B cell (primary cell): ENCODE measurements around the gene TCF12. TPM values are rescaled to one million over a fixed set of nuclear protein-coding genes. Genes with fewer than 3 reads are reported as not detected.

Experiments used
- ATAC-seq: fragments of 200-7000 bp; cut with Tn5 transposase; one replicate; pipeline ENCODE4 v1.10.0; 2021; ENCODE audit warnings: low read depth, mild to moderate bottlenecking, moderate number of reproducible peaks, moderate library complexity
- CTCF ChIA-PET: fragments of 350-600 bp; sonication (Branson Sonifier 250); formaldehyde crosslinking; loops from one replicate; lab custom pipeline; 2021; ENCODE audit warnings: antibody characterized with exemption, inconsistent platforms; lab: Charles Lee
- POLR2A ChIA-PET: fragments of 350-600 bp; sonication (Branson Sonifier 250); formaldehyde crosslinking; loops from one replicate; lab custom pipeline; 2021; ENCODE audit warnings: antibody characterized with exemption; lab: Charles Lee
- DNase-seq: peaks from one replicate; pipeline ENCODE4 v3.0.0; 2013
- H2AFZ ChIP-seq: 2 replicates; pipeline ENCODE4 v1.6.1; 2012; ENCODE audit warnings: mild to moderate bottlenecking, low read depth, low read length; ENCODE audit not compliant: insufficient read depth, poor library complexity, severe bottlenecking
- H3K27ac ChIP-seq, 2 donors: 1 replicate in 1 of 2; 2 replicates in 1 of 2; pipeline ENCODE4 v1.5.1; 2012 to 2013; ENCODE audit warnings: low read length in 2 of 2, mild to moderate bottlenecking in 2 of 2, moderate library complexity in 1 of 2
- H3K27me3 ChIP-seq, 4 experiments: fragments of 200-600 bp in 1 of 4; sonication (generic) in 1 of 4; replicated peaks in 1 of 4; 1 replicate in 2 of 4; 2 replicates in 2 of 4; pipeline versions ENCODE4 v1.6.1 to v1.7.0; 2013 to 2016; ENCODE audit warnings: low read length in 3 of 4, mild to moderate bottlenecking in 2 of 4, mixed read lengths in 1 of 4, moderate library complexity in 1 of 4; ENCODE audit not compliant: insufficient read depth in 4 of 4, control insufficient read depth in 3 of 4; ENCODE audit errors: control extremely low read depth in 1 of 4
- H3K36me3 ChIP-seq, 2 experiments: replicated peaks in 1 of 2; 1 replicate in 1 of 2; 2 replicates in 1 of 2; pipeline versions ENCODE4 v1.6.1 to v1.7.1; 2013; ENCODE audit warnings: low read length in 1 of 2; ENCODE audit not compliant: insufficient read depth in 2 of 2, control insufficient read depth in 1 of 2; ENCODE audit errors: control extremely low read depth in 1 of 2, extremely low read depth in 1 of 2
- H3K4me1 ChIP-seq, 2 donors: fragments of 200-600 bp in 1 of 2; sonication (generic) in 1 of 2; 1 replicate in 1 of 2; 2 replicates in 1 of 2; pipeline versions ENCODE4 v1.5.1 to v1.6.1; 2013 to 2017; ENCODE audit warnings: low read length in 2 of 2; ENCODE audit not compliant: control insufficient read depth in 2 of 2, insufficient read depth in 2 of 2
- H3K4me2 ChIP-seq: replicated peaks from 2 replicates; pipeline ENCODE3; 2012; ENCODE audit warnings: mild to moderate bottlenecking, low read depth, low read length; ENCODE audit not compliant: poor library complexity, severe bottlenecking
- H3K4me3 ChIP-seq, 5 experiments: fragments of 200-600 bp in 1 of 5; sonication (generic) in 1 of 5; 1 replicate in 3 of 5; 2 replicates in 2 of 5; pipeline versions ENCODE4 v1.5.1 to v1.7.0; 2011 to 2016; ENCODE audit warnings: low read length in 4 of 5, mild to moderate bottlenecking in 4 of 5, low read depth in 2 of 5, control low read depth in 1 of 5, moderate library complexity in 1 of 5; ENCODE audit not compliant: insufficient read depth in 1 of 5; ENCODE audit errors: control extremely low read depth in 1 of 5, extremely low read depth in 1 of 5
- H3K79me2 ChIP-seq: fragments of 200-600 bp; sonication (generic); one replicate; pipeline ENCODE4 v1.6.0; 2016; ENCODE audit warnings: low read length; ENCODE audit not compliant: control insufficient read depth, insufficient read depth
- H3K9ac ChIP-seq: fragments of 200-600 bp; sonication (generic); 2 replicates; pipeline ENCODE4 v1.6.1; 2017; ENCODE audit warnings: mild to moderate bottlenecking, low read length, moderate library complexity
- H3K9me3 ChIP-seq, 3 donors: one replicate each; pipeline versions ENCODE4 v1.6.1 to v1.7.1; 2013; ENCODE audit warnings: low read length in 2 of 3; ENCODE audit not compliant: control insufficient read depth in 2 of 3, insufficient read depth in 1 of 3; ENCODE audit errors: control extremely low read depth in 1 of 3
- H4K20me1 ChIP-seq: 2 replicates; pipeline ENCODE4 v1.6.0; 2012; ENCODE audit warnings: mild to moderate bottlenecking, low read length; ENCODE audit not compliant: insufficient read depth, control insufficient read depth, poor library complexity, severe bottlenecking
- H3K27ac Mint-ChIP-seq: one replicate; pipeline ENCODE4 v1.8.0; 2021; ENCODE audit warnings: mixed read lengths
- H3K27me3 Mint-ChIP-seq: one replicate; pipeline ENCODE4 v1.8.0; 2021; ENCODE audit warnings: mixed read lengths
- H3K4me1 Mint-ChIP-seq: one replicate; pipeline ENCODE4 v1.8.0; 2021; ENCODE audit warnings: mixed read lengths
- H3K4me3 Mint-ChIP-seq: one replicate; pipeline ENCODE4 v1.8.0; 2021; ENCODE audit warnings: mixed read lengths
- H3K9me3 Mint-ChIP-seq: one replicate; pipeline ENCODE4 v1.8.0; 2022; ENCODE audit warnings: mixed read lengths; ENCODE audit not compliant: insufficient read depth
- CTCF ChIP-seq: fragments of 200-600 bp; IDR thresholded peaks from one replicate; pipeline ENCODE4 v1.8.0; 2022; ENCODE audit warnings: antibody characterized with exemption, mild to moderate bottlenecking
- EZH2 ChIP-seq: IDR thresholded peaks from 2 replicates; pipeline ENCODE4 v1.6.1; 2012; ENCODE audit warnings: borderline replicate concordance, low read depth, mild to moderate bottlenecking, moderate library complexity, low read length; ENCODE audit not compliant: insufficient read depth, poor library complexity, severe bottlenecking
- WGBS: methylation state at CpG from one replicate; pipeline ENCODE4 v1.1.5; 2013; ENCODE audit warnings: missing lambda C conversion rate; ENCODE audit not compliant: insufficient coverage; 5-methylcytosine and 5-hydroxymethylcytosine counted together
- intact Hi-C: fragments of 100-400 bp; cut with micrococcal nuclease; formaldehyde crosslinking; loops from one replicate; pipeline ENCODE4 v1.10.0; 2022
- polyA plus RNA-seq: library from polyadenylated mRNA; depleted of rRNA; stranded (reverse); fragments of >200 nt; gene quantifications from 2 replicates; pipeline ENCODE4 v1.2.3, GENCODE V29; 2012
- total RNA-seq, 2 donors: library from RNA; stranded (reverse); fragments of 120-200 nt in 1 of 2; gene quantifications; 1 replicate in 1 of 2; 2 replicates in 1 of 2; pipeline versions ENCODE4 v1.2.3 to v1.2.4, GENCODE V29; 2013 to 2022

Gene TCF12
- total and polyA plus RNA-seq, 2 donors (not counting 1 experiment from before 2014, with no cell fraction given), result 27.1 to 131 TPM

- Histone ChIP-seq H2AFZ (no peak overlapping the region), H3K4me1 (peaks cover 6 to 8% of the 10 kb centered on the region in 2 donors), H3K9me3 (no peaks in the 10 kb centered on the region), H4K20me1 (peaks cover 15% of the 10 kb centered on the region), H3K4me2 (no peak overlapping the region), H3K9ac (no peak overlapping the region), H3K79me2 (peaks cover 17% of the 10 kb centered on the region), H3K4me3 (no peak overlapping the region), H3K36me3 (no peaks in the 10 kb centered on the region), H3K27me3 (no peaks in the 10 kb centered on the region), H3K27ac (no peak overlapping the region)
- Mint-ChIP-seq H3K9me3 (no peaks in the 10 kb centered on the region), H3K27ac (no peak overlapping the region), H3K4me3 (no peak overlapping the region), H3K27me3 (no peaks in the 10 kb centered on the region), H3K4me1 (peaks cover 21% of the 10 kb centered on the region)
- no CpG with 5 or more reads among the region's 3 CpGs for WGBS
- no peak for ATAC-seq
- ChIA-PET POLR2A (no interaction called here), CTCF (no interaction called here)
- intact Hi-C loops, result no loop called here
- no peak for DNase-seq
- no peak for TF ChIP-seq EZH2
- no peak for TF ChIP-seq CTCF
These were observed 163.7 kb downstream of the TCF12 start for GRCh38 chr15:57082054-57082728.

GRCh38 chr15:57084192-57084591 lies 165.7 kb downstream of the TCF12 start:
- no peaks in the 10 kb centered on the region for H3K9me3 Mint-ChIP-seq
- intact Hi-C loops, result no loop called here
- no peak overlapping the region for H3K4me3 ChIP-seq
- peaks cover 16% of the 10 kb centered on the region for H3K4me1 Mint-ChIP-seq
- peaks cover 15% of the 10 kb centered on the region for H4K20me1 ChIP-seq
- H3K27me3 ChIP-seq, result no peaks in the 10 kb centered on the region
- H3K9ac ChIP-seq, result no peak overlapping the region
- H3K36me3 ChIP-seq, result no peaks in the 10 kb centered on the region
- ChIA-PET POLR2A (no interaction called here), CTCF (no interaction called here)
- H3K27ac Mint-ChIP-seq, result no peak overlapping the region
- H3K9me3 ChIP-seq, result no peaks in the 10 kb centered on the region
- TF ChIP-seq CTCF (no peak), EZH2 (no peak)
- peaks cover 17% of the 10 kb centered on the region for H3K79me2 ChIP-seq
- no peak overlapping the region for H3K27ac ChIP-seq
- no peak overlapping the region for H3K4me2 ChIP-seq
- peaks cover 6 to 8% of the 10 kb centered on the region in 2 donors for H3K4me1 ChIP-seq
- no peak overlapping the region for H2AFZ ChIP-seq
- no peak for DNase-seq
- H3K4me3 Mint-ChIP-seq, result no peak overlapping the region
- no peak for ATAC-seq
- no peaks in the 10 kb centered on the region for H3K27me3 Mint-ChIP-seq
- no CpG with 5 or more reads among the region's 3 CpGs for WGBS
